Activated B cell treated with CpG ODN at 0.5 μM for 24 hours (primary cell): ENCODE measurements around the gene SLC6A12. TPM values are rescaled to one million over a fixed set of nuclear protein-coding genes. Genes with fewer than 3 reads are reported as not detected.

Source experiments
- ATAC-seq: fragments of 200-7000 bp; cut with Tn5 transposase; one replicate; pipeline ENCODE4 v1.10.0; 2021; ENCODE audit warnings: low read depth, mild to moderate bottlenecking, moderate library complexity
- CTCF ChIA-PET: fragments of 350-600 bp; sonication (Branson Sonifier 250); formaldehyde crosslinking; loops from one replicate; lab custom pipeline; 2021; ENCODE audit warnings: antibody characterized with exemption; lab: Charles Lee
- POLR2A ChIA-PET: fragments of 350-600 bp; sonication (Branson Sonifier 250); formaldehyde crosslinking; loops from one replicate; lab custom pipeline; 2021; ENCODE audit warnings: antibody characterized with exemption; lab: Charles Lee
- DNase-seq: peaks from one replicate; pipeline ENCODE4 v3.0.0; 2022
- H3K27ac Mint-ChIP-seq: one replicate; pipeline ENCODE4 v1.8.0; 2020; ENCODE audit warnings: mixed read lengths
- H3K27me3 Mint-ChIP-seq: one replicate; pipeline ENCODE4 v1.8.0; 2021; ENCODE audit warnings: mixed read lengths
- H3K36me3 Mint-ChIP-seq: one replicate; pipeline ENCODE4 v1.8.0; 2021; ENCODE audit warnings: low read depth, mixed read lengths
- H3K4me1 Mint-ChIP-seq: one replicate; pipeline ENCODE4 v1.8.0; 2021; ENCODE audit warnings: mixed read lengths
- H3K4me3 Mint-ChIP-seq: one replicate; pipeline ENCODE4 v1.8.0; 2020; ENCODE audit warnings: mild to moderate bottlenecking, mixed read lengths
- H3K9me3 Mint-ChIP-seq: one replicate; pipeline ENCODE4 v1.8.0; 2020; ENCODE audit warnings: mixed read lengths
- intact Hi-C: fragments of 100-400 bp; cut with micrococcal nuclease; formaldehyde crosslinking; loops from one replicate; pipeline ENCODE4 v1.15.1; 2024
- total RNA-seq: library from RNA; stranded (reverse); gene quantifications from 2 replicates; pipeline ENCODE4 v1.2.3, GENCODE V29; 2022
- TF ChIP-seq, protein P1 (sequence below): fragments of 200-600 bp; IDR thresholded peaks from one replicate; pipeline ENCODE4 v1.8.0; 2022; ENCODE audit warnings: antibody characterized with exemption, mild to moderate bottlenecking

SLC6A12 gene
- total RNA-seq, 1 donor from 2014 or later = not detected

DNA sequence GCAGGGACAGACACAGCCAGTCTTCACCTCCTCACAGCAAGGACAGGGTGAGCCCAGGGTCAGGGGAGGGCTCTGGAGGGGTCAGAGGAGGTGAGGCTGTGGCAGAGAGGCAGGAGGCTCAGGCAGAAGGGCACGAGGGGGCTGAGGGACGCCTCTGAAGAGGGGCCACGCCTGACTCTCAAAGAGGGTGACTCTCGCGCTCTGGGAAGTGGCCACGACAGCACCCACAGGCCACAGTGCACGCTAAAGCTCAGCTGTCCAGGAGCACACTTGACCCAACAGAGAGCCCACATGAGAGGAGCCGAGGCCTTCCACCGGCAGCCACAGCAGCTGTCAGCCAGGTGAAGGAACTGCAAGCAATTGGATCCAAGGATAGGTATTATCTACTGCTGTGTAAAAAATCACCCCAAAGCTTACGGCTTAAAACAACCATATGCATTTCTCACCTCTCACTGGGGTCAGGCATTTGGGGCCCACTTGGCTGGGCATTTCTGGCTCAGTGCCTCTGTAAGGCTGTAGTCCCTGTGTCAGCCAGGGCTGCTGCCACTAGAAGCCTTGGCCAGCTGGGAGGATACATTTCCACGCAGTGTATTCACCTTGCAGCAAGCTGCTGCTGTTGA lies 27.8 kb downstream of the SLC6A12 start:
- peaks cover 6% of the 10 kb centered on the region for H3K4me1 Mint-ChIP-seq
- CTCF ChIA-PET = no interaction called here
- no peak overlapping the region for H3K4me3 Mint-ChIP-seq
- intact Hi-C loops = no loop called here
- H3K27me3 Mint-ChIP-seq = peaks cover 22% of the 10 kb centered on the region
- ATAC-seq = no peak
- TF ChIP-seq, protein P1, sequence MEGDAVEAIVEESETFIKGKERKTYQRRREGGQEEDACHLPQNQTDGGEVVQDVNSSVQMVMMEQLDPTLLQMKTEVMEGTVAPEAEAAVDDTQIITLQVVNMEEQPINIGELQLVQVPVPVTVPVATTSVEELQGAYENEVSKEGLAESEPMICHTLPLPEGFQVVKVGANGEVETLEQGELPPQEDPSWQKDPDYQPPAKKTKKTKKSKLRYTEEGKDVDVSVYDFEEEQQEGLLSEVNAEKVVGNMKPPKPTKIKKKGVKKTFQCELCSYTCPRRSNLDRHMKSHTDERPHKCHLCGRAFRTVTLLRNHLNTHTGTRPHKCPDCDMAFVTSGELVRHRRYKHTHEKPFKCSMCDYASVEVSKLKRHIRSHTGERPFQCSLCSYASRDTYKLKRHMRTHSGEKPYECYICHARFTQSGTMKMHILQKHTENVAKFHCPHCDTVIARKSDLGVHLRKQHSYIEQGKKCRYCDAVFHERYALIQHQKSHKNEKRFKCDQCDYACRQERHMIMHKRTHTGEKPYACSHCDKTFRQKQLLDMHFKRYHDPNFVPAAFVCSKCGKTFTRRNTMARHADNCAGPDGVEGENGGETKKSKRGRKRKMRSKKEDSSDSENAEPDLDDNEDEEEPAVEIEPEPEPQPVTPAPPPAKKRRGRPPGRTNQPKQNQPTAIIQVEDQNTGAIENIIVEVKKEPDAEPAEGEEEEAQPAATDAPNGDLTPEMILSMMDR = no peak
- DNase-seq = no peak
- no peaks in the 10 kb centered on the region for H3K9me3 Mint-ChIP-seq
- POLR2A ChIA-PET = no interaction called here
- no peak overlapping the region for H3K27ac Mint-ChIP-seq
- H3K36me3 Mint-ChIP-seq = no peaks in the 10 kb centered on the region

DNA sequence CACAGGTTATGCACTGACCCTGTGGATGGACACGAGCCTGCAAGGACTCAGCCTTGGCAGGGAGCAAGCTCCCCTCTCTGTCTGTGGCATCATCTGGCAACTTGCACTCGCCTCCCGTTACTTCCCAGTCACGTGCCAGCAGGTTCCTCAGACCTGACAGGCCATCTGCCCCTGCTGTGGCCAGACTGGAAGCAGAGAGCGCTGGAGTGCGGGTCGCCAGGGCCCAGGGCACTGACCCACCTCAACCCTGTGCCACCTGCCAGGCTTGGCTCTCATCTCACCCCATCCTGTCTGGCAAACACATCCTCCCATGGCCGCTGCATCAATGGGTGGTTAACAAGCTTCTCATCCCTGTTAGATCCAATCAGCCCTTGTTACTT lies 28.4 kb downstream of the SLC6A12 start:
- ATAC-seq = no peak
- H3K4me3 Mint-ChIP-seq = no peak overlapping the region

DNA sequence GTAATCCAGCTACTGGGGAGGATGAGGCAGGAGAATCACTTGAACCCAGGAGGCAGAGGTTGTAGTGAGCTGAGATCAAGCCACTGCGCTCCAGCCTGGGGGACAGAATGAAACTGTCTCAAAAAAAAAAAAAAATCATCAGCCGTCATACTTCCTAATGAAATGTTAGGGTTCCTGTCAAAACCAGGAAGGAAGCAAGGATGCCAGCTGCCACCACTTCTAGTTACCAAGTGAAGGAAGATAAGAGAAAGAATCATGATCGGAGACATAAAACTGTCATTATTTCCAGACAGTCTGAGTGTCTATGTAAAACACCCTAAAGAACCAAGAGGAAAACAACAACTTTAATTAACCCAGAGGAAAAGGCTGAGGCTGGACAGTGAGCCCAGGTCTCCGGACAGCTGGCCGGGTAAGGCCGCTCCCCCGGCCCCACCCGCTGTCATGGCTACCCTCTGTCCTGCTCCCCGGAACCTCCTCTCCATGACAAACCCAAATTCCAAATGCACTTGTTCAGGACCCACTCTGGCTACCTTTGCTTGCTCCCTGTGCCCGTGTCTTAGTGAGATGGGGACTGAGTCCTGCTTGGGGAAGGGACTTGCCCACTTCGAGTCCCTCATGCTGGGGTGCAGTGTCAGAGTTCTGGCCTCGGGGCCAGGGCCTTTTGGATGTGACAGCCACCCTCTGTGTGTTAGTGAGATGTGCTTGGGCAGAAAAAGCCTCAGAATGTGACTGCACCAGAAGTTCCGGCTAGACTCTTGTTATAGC lies 29.0 kb downstream of the SLC6A12 start:
- H3K27ac Mint-ChIP-seq = no peak overlapping the region
- intact Hi-C loops = no loop called here
- H3K4me3 Mint-ChIP-seq = no peak overlapping the region

More for the DNA sequence above, 28.4 kb downstream of the SLC6A12 start:
- ChIA-PET CTCF (no interaction called here), POLR2A (no interaction called here)
- TF ChIP-seq, protein P1 = no peak
- intact Hi-C loops = no loop called here
- Mint-ChIP-seq H3K9me3 (no peaks in the 10 kb centered on the region), H3K27ac (no peak overlapping the region), H3K36me3 (no peaks in the 10 kb centered on the region), H3K4me1 (peaks cover 6% of the 10 kb centered on the region), H3K27me3 (peaks cover 20% of the 10 kb centered on the region)
- no peak for DNase-seq

DNA sequence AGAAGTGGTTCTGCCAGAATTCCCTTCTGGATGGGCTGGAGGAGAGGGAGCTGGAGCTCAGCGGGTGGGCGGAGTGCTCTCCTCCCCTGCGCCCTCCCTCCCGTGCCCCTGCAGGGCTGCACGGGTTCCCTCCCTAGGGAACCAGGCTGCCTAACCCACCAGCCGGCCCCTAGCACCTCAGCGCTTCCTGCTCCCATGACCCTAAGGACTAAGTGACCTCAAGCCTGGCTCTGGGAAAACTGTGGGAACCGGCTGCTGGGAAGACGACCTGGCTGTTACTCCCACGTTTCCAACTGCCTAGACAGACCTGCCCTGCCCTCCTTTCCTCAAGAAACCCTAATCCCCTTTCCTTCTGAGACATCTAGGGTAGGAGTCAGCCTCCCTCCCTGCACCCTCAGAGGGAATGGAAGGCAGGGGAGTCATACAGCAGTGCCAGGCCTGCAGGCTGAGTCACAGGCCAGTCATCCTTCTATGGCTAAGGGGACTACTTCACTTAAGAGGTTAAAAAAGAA lies 31.5 kb downstream of the SLC6A12 start:
- no peak overlapping the region for H3K27ac Mint-ChIP-seq
- H3K4me1 Mint-ChIP-seq = peaks cover 3% of the 10 kb centered on the region
- H3K4me3 Mint-ChIP-seq = no peak overlapping the region
- intact Hi-C loops = no loop called here
- H3K36me3 Mint-ChIP-seq = no peaks in the 10 kb centered on the region
- ATAC-seq = no peak
- ChIA-PET POLR2A (no interaction called here), CTCF (no interaction called here)
- H3K27me3 Mint-ChIP-seq = peaks cover 12% of the 10 kb centered on the region
- TF ChIP-seq, protein P1 = no peak
- no peaks in the 10 kb centered on the region for H3K9me3 Mint-ChIP-seq
- DNase-seq = no peak

More for the DNA sequence above, 29.0 kb downstream of the SLC6A12 start:
- H3K4me1 Mint-ChIP-seq = peaks cover 9% of the 10 kb centered on the region
- no peaks in the 10 kb centered on the region for H3K9me3 Mint-ChIP-seq
- ChIA-PET CTCF (no interaction called here), POLR2A (interaction anchor here (0.7 kb wide), 1 partner anchor 216 kb away, joined by 3 read pairs; no protein-coding TSS in a partner anchor)
- no peaks in the 10 kb centered on the region for H3K36me3 Mint-ChIP-seq
- ATAC-seq (no peak), DNase-seq (no peak)
- peaks cover 20% of the 10 kb centered on the region for H3K27me3 Mint-ChIP-seq
- TF ChIP-seq, protein P1 = no peak

DNA sequence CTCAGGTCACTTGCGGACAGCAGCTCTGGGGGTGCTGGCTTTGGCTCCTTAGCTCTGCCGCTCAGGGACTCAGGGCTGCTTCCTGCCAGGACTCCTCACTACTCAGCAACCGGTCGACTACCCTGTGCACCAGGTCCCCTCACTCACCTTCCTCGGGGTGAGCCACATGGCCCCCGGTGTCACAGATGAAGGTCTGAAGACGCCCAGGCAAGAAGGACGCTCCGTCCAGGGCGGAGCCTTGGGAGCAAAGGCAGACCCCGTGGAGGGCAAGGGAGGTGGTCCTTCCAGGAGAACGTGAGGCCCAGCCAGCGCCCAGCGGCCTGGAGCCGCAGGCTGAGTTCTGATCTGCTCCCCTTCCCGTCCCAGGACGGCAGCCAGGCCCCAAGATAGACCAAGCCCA lies 32.0 kb downstream of the SLC6A12 start:
- H3K36me3 Mint-ChIP-seq = no peaks in the 10 kb centered on the region
- TF ChIP-seq, protein P1 = no peak
- no peak for DNase-seq
- no peak for ATAC-seq
- H3K4me3 Mint-ChIP-seq = no peak overlapping the region
- no peaks in the 10 kb centered on the region for H3K9me3 Mint-ChIP-seq
- ChIA-PET CTCF (no interaction called here), POLR2A (no interaction called here)
- H3K4me1 Mint-ChIP-seq = peaks cover 3% of the 10 kb centered on the region
- H3K27ac Mint-ChIP-seq = no peak overlapping the region
- intact Hi-C loops = no loop called here
- peaks cover 12% of the 10 kb centered on the region for H3K27me3 Mint-ChIP-seq
